GM12892 (cell line): ENCODE results near the gene POGZ.

Source experiments
- POLR2A ChIP-seq: IDR thresholded peaks from 2 replicates; pipeline ENCODE4 v1.6.1; 2011; ENCODE audit warnings: low read depth, low read length, control low read depth
- TAF1 ChIP-seq: IDR thresholded peaks from 2 replicates; pipeline ENCODE4 v1.6.1; 2011; ENCODE audit warnings: low read depth, mild to moderate bottlenecking, control low read depth, low read length, borderline replicate concordance

GRCh38 chr1:151377150-151377884 is 82.0 kb downstream of the POGZ start:
- TF ChIP-seq TAF1, result no peak
- no peak for TF ChIP-seq POLR2A
